HG03378 (cell line): ENCODE data around the gene MAG.
"Not testable (repeated sequence)": the region's sequence is repeated elsewhere in the genome, so short reads cannot be mapped to it uniquely, and the experiment has no call there.

Source experiments
- ATAC-seq: cut with Tn5 transposase; IDR thresholded peaks from one replicate; pipeline ENCODE4 v1.9.1; 2021; ENCODE audit warnings: mild to moderate bottlenecking, moderate library complexity; ENCODE audit not compliant: unreplicated experiment

MAG gene

GRCh38 chr19:35279985-35280821, 11.8 kb upstream of the MAG start:
- ATAC-seq: no peak

GRCh38 chr19:35281303-35281702, 10.7 kb upstream of the MAG start:
- no peak for ATAC-seq

- ATAC-seq: no peak
Measured at GRCh38 chr19:35284153-35285094, 7.5 kb upstream of the MAG start.

GRCh38 chr19:35285095-35285449, 6.9 kb upstream of the MAG start:
- ATAC-seq: no peak

GRCh38 chr19:35285465-35285864, 6.5 kb upstream of the MAG start:
- not testable (repeated sequence) for ATAC-seq

GRCh38 chr19:35286101-35286500, 5.9 kb upstream of the MAG start:
- ATAC-seq: not testable (repeated sequence)

GRCh38 chr19:35287713-35288112, 4.2 kb upstream of the MAG start:
- no peak for ATAC-seq

GRCh38 chr19:35288331-35288730, 3.6 kb upstream of the MAG start:
- ATAC-seq: no peak

- ATAC-seq: no peak
Measured at GRCh38 chr19:35288906-35289305, 3.1 kb upstream of the MAG start.

- ATAC-seq: no peak
Measured at GRCh38 chr19:35290381-35291127, 1.4 kb upstream of the MAG start.

GRCh38 chr19:35291259-35291658, 702 bp upstream of the MAG start:
- ATAC-seq: no peak

GRCh38 chr19:35292421-35293362, 731 bp downstream of the MAG start:
- ATAC-seq: no peak

GRCh38 chr19:35293363-35293739, 1.4 kb downstream of the MAG start:
- ATAC-seq: no peak

- ATAC-seq: no peak
Measured at GRCh38 chr19:35293808-35294207, 1.8 kb downstream of the MAG start.

GRCh38 chr19:35294328-35294727, 2.4 kb downstream of the MAG start:
- ATAC-seq: no peak

- ATAC-seq: no peak
Measured at GRCh38 chr19:35294859-35295791, 3.2 kb downstream of the MAG start.

GRCh38 chr19:35295792-35296462, 4.0 kb downstream of the MAG start:
- no peak for ATAC-seq
